Stimulated activated CD8-positive, alpha-beta memory T cell treated with anti-CD3 and anti-CD28 coated beads, Interleukin-12 subunit alpha, Interleukin-12 subunit beta, amount 100 ng/mL, for 24 hours (primary cell): ENCODE results near the gene NCKIPSD.
"Not testable (repeated sequence)": the region's sequence is repeated elsewhere in the genome, so short reads cannot be mapped to it uniquely, and the experiment has no call there.

Experiments used
- DNase-seq: peaks from one replicate; pipeline ENCODE4 v3.0.0-alpha.2; 2020; ENCODE audit errors: extremely low read depth

The NCKIPSD gene

DNA sequence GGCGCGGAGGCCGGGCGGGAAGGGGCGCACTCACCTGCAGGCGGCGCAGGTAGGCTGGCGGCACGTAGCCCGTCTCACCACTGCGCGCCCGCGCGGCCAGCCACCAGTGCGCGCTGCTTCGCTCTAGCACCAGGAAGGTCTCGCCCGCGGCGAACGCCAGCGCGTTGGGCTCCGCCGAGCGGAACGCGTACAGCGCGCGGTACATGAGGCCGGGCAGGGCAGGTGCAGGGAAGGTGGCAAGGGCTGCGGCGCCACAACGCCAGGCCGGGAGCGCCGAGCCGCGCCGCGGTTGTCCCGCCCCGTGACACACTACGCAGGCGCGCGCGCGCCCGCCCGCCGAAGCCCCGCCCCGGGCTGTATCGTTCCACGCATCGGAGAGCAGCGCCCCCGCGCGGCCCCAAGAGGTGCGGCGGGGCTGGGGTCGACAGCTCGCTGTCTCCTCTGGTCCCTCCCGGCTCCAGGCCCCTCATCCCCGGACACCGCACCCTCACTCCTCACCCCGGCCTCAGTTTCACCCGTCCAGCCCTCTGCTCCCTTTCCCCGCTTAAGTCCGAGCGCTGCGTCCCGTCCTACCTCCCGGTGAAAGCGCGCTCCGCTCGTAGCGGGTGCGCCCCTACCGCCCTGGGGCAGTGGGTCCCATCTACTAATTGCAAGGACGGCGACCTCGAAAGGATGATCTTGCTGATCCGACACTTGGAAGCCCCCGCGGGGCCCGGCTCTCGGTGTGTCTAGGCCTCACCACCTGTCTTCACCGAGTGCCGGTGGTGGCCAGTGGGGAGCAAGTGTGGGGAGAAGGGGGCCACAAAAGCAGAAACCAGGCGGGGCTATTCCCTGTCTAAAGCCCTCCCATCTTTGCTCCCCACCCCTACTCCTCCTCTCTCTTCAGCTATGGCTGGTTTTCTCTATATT lies at the start of gene NCKIPSD:
Gene NCKIPSD, minus strand, starts transcription at position 313 of the 909 bp plus-strand sequence. Its CDS starts 108 bp downstream, at position 205.
- DNase-seq = peak; percentile 81

GRCh38 chr3:48735075-48735767 lies 49.5 kb upstream of the NCKIPSD start:
- DNase-seq = not testable (repeated sequence)

DNA sequence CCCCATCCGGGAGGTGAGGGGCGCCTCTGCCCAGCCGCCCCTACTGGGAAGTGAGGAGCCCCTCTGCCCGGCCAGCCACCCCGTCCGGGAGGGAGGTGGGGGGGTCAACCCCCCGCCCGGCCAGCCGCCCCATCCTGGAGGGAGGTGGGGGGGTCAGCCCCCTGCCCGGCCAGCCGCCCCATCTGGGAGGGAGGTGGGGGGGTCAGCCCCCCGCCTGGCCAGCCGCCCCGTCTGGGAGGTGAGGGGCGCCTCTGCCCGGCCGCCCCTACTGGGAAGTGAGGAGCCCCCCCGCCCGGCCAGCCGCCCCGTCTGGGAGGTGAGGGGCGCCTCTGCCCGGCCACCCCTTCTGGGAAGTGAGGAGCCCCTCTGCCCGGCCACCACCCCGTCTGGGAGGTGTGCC lies 48.8 kb upstream of the NCKIPSD start:
- not testable (repeated sequence) for DNase-seq

DNA sequence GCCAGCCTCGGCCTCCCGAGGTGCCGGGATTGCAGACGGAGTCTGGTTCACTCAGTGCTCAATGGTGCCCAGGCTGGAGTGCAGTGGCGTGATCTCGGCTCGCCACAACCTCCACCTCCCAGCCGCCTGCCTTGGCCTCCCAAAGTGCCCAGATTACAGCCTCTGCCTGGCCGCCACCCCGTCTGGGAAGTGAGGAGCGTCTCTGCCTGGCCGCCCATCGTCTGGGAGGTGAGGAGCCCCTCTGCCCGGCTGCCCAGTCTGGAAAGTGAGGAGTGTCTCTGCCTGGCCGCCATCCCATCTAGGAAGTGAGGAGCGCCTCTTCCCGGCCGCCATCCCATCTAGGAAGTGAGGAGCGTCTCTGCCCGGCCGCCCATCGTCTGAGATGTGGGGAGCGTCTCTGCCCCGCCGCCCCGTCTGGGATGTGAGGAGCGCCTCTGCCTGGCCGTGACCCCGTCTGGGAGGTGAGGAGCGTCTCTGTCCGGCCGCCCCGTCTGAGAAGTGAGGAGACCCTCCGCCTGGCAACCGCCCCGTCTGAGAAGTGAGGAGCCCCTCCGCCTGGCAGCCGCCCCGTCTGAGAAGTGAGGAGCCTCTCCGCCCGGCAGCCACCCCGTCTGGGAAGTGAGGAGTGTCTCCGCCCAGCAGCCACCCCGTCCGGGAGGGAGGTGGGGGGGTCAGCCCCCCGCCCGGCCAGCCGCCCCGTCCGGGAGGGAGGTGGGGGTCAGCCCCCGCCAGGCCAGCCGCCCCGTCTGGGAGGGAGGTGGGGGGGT lies 48.2 kb upstream of the NCKIPSD start:
- DNase-seq = not testable (repeated sequence)

DNA sequence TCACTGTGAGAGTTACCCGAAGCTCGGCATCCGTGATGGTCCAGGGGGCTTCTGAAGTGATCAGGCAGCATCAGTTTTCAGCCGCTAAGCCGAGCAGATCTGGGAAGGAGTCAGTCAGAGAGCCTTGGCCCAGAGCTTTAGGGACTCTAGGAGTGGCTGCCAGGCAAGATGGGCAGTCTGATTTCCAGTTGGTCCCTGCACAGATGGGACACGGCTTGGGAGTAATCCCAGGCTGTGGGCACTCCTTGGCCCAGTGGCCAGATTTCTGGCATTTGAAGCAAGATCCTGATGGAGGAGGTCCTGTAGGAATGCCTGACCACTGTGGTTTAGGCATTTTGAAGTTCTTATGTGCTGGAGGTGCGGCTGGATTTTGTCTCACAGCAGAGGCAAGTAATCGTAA lies 41.8 kb upstream of the NCKIPSD start:
- no peak for DNase-seq

DNA sequence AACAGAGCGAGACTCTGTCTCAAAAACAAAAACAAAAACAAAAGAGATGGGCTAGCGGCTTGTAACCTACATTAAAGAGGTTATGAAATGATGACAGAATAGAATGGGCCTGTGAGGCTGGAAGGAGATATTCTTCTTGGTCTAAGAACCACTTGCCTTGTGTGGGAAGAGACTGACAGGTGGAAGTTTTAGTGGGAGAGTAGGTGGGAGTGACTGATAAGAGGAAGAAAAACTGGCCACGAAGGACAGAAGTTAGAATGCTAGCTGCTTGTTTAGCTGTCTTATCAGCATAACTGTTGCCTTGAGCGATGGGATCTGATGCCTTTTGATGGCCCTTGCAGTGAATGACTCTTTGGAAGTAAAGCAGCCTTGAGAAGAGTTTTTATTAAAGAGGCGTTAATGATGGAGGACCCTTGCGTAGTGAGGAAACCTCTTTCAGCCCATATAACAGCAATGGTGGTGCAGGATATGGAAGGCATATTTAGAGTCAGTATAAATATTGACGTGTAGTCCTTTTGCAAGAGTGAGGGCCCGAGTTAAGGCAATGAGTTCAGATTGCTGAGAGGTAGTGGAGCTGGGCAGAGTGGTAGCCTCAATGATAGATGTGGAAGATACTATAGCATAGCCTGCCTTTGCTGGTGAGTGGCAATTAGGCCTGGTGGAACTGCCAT lies 39.6 kb upstream of the NCKIPSD start:
- not testable (repeated sequence) for DNase-seq

DNA sequence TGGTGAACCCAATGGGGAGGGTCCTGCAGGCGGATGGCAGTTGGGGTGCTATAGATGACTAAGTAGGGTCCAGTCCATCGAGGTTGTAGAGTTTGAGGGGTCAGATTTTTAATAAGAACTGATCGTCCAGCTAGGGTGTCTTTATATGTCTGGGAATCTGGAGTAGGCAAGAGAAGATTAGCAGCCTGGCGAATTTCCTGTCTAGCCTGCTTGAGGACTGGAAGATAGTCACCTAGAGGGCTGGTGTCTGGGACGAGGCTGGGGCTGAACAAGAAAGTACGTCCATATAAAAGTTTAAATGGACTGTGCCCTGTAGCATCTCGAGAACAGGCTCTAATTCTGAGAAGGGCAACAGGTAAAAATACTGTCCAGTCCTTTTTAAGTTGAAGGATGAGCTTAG lies 38.0 kb upstream of the NCKIPSD start:
- DNase-seq = no peak

- DNase-seq = not testable (repeated sequence)
Observed at GRCh38 chr3:48723293-48723692, 37.6 kb upstream of the NCKIPSD start.

DNA sequence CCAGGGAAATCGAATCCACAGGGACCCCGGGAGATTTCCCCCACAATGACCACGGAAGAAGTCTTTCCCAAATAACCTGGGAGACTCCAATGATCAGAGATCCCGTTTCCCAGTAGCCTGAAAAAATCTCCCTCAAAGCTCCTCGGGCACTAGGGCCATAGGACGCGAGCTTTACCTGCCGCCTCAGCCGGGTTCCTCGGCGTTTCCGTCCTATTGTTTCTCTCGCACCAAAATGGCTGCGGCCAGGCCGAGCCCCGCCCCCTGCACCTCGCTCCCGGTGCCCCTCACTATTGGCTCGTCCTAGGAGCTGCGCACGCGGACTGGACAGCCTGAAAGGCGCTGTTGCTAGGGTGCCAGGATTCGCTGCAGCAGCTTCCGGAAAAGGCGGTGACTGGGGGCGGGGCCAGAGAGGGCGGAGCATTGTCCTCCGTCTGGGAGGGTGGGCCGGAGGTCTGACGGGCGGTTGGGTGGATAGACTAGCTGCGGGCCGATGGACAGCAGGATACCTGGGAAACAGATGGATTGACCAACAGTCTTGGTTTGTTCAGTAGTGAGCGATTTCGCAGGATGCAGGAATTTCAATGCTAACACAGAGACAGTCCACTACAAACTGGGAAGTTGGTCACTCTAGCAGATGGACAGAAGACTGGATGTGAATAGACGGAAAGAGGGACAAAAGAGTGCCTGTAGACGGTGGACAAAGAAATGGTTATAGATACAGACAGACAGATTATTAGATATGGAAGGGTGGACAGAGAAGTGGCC lies 31.4 kb upstream of the NCKIPSD start, which contains the start of gene IP6K2:
Gene IP6K2, minus strand, starts transcription at position 240 of the 765 bp plus-strand sequence. CDS start 21,930 bp downstream, outside the sequence.
- DNase-seq = peak; percentile 98

- DNase-seq = no peak
Observed at GRCh38 chr3:48716508-48716981, 30.8 kb upstream of the NCKIPSD start.

- DNase-seq = no peak
Observed at GRCh38 chr3:48715174-48715800, 29.6 kb upstream of the NCKIPSD start.

GRCh38 chr3:48711727-48712126 lies 26.0 kb upstream of the NCKIPSD start:
- no peak for DNase-seq

DNA sequence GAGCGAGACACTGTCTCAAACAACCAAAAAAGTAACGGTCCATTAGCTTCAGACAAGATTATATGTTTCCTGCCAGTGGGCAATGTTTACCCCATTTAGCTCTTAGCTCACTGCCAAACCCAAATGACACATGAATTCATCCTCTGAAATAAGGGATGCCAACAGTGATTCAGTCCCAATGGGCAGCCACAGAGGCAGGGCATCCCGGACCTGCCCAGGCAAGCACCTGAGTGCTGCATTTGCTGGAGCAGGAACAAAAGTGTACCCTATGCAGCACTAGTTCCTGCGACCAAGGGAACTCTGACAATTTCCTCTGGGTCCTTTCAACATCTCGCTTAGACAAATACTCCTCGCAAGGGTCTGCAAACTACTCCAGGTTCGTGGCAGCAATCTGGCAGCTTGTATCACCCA lies 23.3 kb upstream of the NCKIPSD start:
- no peak for DNase-seq

DNA sequence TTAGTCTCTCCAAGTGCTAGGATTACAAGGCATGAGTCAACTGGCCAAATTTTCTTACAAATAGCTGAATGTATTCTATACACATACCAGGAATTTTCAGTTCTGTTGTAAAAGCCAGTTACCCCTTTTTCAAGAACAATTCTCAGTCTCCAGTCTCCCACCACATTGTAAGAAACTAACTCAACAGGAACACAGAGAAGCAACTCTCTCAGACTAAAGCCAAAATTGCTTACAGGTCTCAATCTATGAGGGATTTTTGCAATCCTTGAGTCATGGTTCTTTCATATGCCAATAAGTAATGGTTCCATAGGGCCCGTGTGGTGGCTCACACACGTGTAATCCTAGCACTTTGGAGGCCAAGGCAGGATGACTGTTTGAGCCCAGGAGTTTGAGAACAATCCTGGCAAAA lies 22.8 kb upstream of the NCKIPSD start:
- no peak for DNase-seq

- DNase-seq = no peak
Observed at GRCh38 chr3:48707157-48707556, 21.4 kb upstream of the NCKIPSD start.

DNA sequence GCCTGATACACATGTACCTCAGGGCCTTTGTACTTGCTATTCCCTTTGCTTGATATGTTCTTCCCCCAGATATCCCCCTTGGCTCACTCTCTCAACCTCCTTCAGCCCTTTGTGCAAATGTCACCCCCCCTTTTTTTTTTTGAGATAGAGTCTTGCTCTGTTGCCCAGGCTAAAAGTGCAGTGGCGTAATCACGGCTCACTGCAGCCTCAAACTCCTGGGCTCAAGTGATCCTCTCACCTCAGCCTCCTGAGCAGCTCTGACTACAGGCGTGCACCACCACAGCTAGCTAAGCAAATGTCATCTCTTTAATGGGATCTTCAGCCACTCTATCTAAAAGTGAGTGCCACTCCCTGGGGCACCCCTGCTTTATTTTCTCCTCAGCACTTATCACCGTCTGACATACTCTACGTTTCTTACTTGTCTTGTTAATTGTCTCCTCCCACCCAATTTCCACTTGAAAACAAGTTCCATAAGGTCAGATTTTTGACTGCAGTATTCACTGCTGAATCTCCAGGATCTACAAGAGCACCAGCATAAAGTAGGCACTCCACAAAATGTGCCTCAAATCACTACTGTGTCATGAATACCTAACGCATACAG lies 16.7 kb upstream of the NCKIPSD start:
- DNase-seq = no peak

DNA sequence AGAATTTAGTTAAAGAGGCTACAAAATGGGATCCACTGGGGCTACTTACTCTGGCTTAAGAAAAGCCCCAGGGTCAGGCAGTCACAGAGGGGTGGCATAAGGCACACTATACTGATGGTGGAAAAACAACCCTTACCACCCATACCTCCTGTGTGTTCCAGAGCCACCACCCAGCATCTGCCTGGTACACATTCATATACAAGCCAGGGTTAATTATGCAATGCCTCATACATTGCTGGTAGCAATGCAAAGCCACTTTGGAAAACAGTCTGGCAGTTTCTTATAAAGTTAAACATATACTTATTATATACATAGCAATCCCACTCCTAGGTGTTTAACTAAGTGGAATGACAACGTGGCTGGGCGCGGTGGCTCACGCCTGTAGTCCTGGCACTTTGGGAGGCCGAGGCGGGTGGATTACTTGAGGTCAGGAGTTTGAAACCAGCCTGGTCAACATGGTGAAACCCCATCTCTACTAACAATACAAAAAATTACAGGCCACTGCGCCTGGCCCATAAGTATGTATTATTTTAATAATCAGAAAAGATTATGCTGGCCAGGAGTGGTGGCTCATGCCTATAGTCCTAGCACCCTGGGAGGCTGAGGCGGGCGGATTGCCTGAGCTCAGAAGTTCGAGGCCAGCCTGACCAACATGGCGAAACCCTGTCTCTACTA lies 15.2 kb upstream of the NCKIPSD start:
- no peak for DNase-seq

- no peak for DNase-seq
Observed at GRCh38 chr3:48698891-48699290, 13.2 kb upstream of the NCKIPSD start.

DNA sequence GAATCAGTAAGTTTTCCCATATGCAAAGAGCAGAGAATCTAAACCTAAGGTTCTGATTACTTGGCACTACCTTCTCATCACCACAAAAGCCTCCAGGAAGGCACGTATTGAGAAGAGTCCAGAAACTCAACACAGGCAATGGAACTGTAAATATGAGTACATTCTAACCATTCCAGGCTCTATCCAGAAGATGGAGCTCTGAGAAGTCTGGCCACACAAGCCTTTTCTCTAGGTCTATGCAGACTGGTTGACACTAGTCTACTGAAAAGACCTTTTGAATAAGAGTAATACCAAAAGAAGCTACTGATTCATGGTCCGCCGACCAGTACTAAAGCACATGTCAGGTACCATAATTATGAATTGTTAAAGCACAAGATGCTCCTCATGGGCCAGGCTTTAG lies 12.2 kb upstream of the NCKIPSD start:
- DNase-seq = no peak
